Activated CD4-positive, alpha-beta T cell treated with anti-CD3 and anti-CD28 coated beads for 24 hours (primary cell): ENCODE results near the gene DIP2B.

Source experiments
- DNase-seq, 2 donors: peaks; one replicate each; pipeline ENCODE4 v3.0.0-alpha.2; 2020; ENCODE audit warnings: low read depth in 2 of 2

DIP2B gene

GRCh38 chr12:50635857-50636256, 131.1 kb downstream of the DIP2B start:
- DNase-seq, result no peak

GRCh38 chr12:50636505-50636904, 131.7 kb downstream of the DIP2B start:
- no peak for DNase-seq

- no peak for DNase-seq
These were observed 133.2 kb downstream of the DIP2B start for GRCh38 chr12:50637870-50638481.

GRCh38 chr12:50638482-50638880, 133.7 kb downstream of the DIP2B start:
- DNase-seq, result no peak

- no peak for DNase-seq
These were observed 134.9 kb downstream of the DIP2B start for GRCh38 chr12:50639721-50640120.

- DNase-seq, result no peak
These were observed 135.6 kb downstream of the DIP2B start for GRCh38 chr12:50640321-50640939.

- DNase-seq, result no peak
These were observed 136.8 kb downstream of the DIP2B start for GRCh38 chr12:50641566-50641965.

- DNase-seq, result no peak
These were observed 137.3 kb downstream of the DIP2B start for GRCh38 chr12:50642035-50642451.

GRCh38 chr12:50642761-50643160, 138.0 kb downstream of the DIP2B start:
- DNase-seq, result no peak

- no peak for DNase-seq
These were observed 142.2 kb downstream of the DIP2B start for GRCh38 chr12:50647031-50647430.

- no peak for DNase-seq
These were observed 142.7 kb downstream of the DIP2B start for GRCh38 chr12:50647479-50647878.

- no peak for DNase-seq
These were observed 145.5 kb downstream of the DIP2B start for GRCh38 chr12:50650285-50650684.

- DNase-seq, result no peak
These were observed 150.7 kb downstream of the DIP2B start for GRCh38 chr12:50655374-50655921.

- DNase-seq, result no peak
These were observed 154.5 kb downstream of the DIP2B start for GRCh38 chr12:50659260-50659659.

- DNase-seq, result no peak
These were observed 155.1 kb downstream of the DIP2B start for GRCh38 chr12:50659690-50660424.

- no peak for DNase-seq
These were observed 155.6 kb downstream of the DIP2B start for GRCh38 chr12:50660425-50660822.

GRCh38 chr12:50661300-50662115, 156.7 kb downstream of the DIP2B start:
- DNase-seq, result no peak

- no peak for DNase-seq
These were observed 157.3 kb downstream of the DIP2B start for GRCh38 chr12:50662116-50662510.

GRCh38 chr12:50665170-50665569, 160.4 kb downstream of the DIP2B start:
- no peak for DNase-seq

- no peak for DNase-seq
These were observed 160.8 kb downstream of the DIP2B start for GRCh38 chr12:50665609-50666008.

GRCh38 chr12:50666023-50666422, 161.2 kb downstream of the DIP2B start:
- no peak for DNase-seq

- no peak for DNase-seq
These were observed 167.4 kb downstream of the DIP2B start for GRCh38 chr12:50672158-50672557.
